Coronary artery (tissue), 2 donors: ENCODE data around the gene CHAF1A.
A peak's percentile ranks its signal among the peaks of the same experiment; 100 is the strongest.

Experiments
- DNase-seq: peaks from one replicate; pipeline ENCODE4 v3.0.0-alpha.2; 2017; ENCODE audit warnings: low spot score
- H3K27ac ChIP-seq, 2 donors: fragments of 200-600 bp; sonication (generic); one replicate each; pipeline ENCODE4 v1.5.1; 2016 to 2019
- H3K4me3 ChIP-seq: fragments of 200-600 bp; sonication (generic); 2 replicates; pipeline ENCODE4 v1.5.1; 2016; ENCODE audit warnings: mild to moderate bottlenecking, moderate library complexity
- CTCF ChIP-seq: fragments of 200-600 bp; sonication (generic); IDR thresholded peaks from one replicate; pipeline ENCODE4 v1.5.1; 2019; ENCODE audit warnings: antibody characterized with exemption

Gene CHAF1A

GRCh38 chr19:4401769-4402170 lies 670 bp upstream of the CHAF1A start:
- DNase-seq = no peak
- no peak for TF ChIP-seq CTCF
- H3K4me3 ChIP-seq = peak overlapping the region; percentile 79
- peak overlapping the region; percentile 89 to 92 for H3K27ac ChIP-seq

- DNase-seq = no peak
- peak overlapping the region; percentile 79 for H3K4me3 ChIP-seq
- H3K27ac ChIP-seq = peak overlapping the region; percentile 89 to 92
- no peak for TF ChIP-seq CTCF
Observed at GRCh38 chr19:4403005-4403761, 743 bp downstream of the CHAF1A start.

- H3K27ac ChIP-seq = no peak overlapping the region
- DNase-seq = no peak
- no peak for TF ChIP-seq CTCF
- no peak overlapping the region for H3K4me3 ChIP-seq
Observed at GRCh38 chr19:4405977-4406376, 3.5 kb downstream of the CHAF1A start.

- no peak for TF ChIP-seq CTCF
- no peak for DNase-seq
- Histone ChIP-seq H3K27ac (no peak overlapping the region), H3K4me3 (no peak overlapping the region)
Observed at GRCh38 chr19:4406626-4407025, 4.2 kb downstream of the CHAF1A start.

- no peak for DNase-seq
- no peak overlapping the region for H3K4me3 ChIP-seq
- no peak for TF ChIP-seq CTCF
- no peak overlapping the region for H3K27ac ChIP-seq
Observed at GRCh38 chr19:4409123-4409933, 6.9 kb downstream of the CHAF1A start.

GRCh38 chr19:4413588-4413987 lies 11.1 kb downstream of the CHAF1A start:
- no peak overlapping the region for H3K27ac ChIP-seq
- no peak overlapping the region for H3K4me3 ChIP-seq
- TF ChIP-seq CTCF = no peak
- no peak for DNase-seq
